ENCODE results near the gene LDAF1.

GRCh38 chr16:21159281-21159951 lies 942 bp downstream of the LDAF1 start:
- TF ChIP-seq, protein P1, sequence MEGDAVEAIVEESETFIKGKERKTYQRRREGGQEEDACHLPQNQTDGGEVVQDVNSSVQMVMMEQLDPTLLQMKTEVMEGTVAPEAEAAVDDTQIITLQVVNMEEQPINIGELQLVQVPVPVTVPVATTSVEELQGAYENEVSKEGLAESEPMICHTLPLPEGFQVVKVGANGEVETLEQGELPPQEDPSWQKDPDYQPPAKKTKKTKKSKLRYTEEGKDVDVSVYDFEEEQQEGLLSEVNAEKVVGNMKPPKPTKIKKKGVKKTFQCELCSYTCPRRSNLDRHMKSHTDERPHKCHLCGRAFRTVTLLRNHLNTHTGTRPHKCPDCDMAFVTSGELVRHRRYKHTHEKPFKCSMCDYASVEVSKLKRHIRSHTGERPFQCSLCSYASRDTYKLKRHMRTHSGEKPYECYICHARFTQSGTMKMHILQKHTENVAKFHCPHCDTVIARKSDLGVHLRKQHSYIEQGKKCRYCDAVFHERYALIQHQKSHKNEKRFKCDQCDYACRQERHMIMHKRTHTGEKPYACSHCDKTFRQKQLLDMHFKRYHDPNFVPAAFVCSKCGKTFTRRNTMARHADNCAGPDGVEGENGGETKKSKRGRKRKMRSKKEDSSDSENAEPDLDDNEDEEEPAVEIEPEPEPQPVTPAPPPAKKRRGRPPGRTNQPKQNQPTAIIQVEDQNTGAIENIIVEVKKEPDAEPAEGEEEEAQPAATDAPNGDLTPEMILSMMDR (IDR thresholded peaks at IDR 0.05; ENCODE audit: low read depth, low read length): no peak
- TF ChIP-seq MAX (IDR thresholded peaks at IDR 0.05; ENCODE audit: low read depth, low read length) (no peak), POLR2A (IDR thresholded peaks at IDR 0.05; ENCODE audit: extremely low read depth, insufficient read length) (no peak)
